Fibroblast of villous mesenchyme (primary cell): ENCODE results near the gene TNFSF15. TPM values are rescaled to one million over a fixed set of nuclear protein-coding genes. Genes with fewer than 3 reads are reported as not detected.

Experiments used
- DNase-seq: peaks from one replicate; pipeline ENCODE4 v3.0.0-alpha.2; 2010; ENCODE audit warnings: low read depth
- H3K4me3 ChIP-seq: 2 replicates; pipeline ENCODE4 v1.5.1; 2011; ENCODE audit warnings: low read depth, mild to moderate bottlenecking, low read length
- total RNA-seq: library from RNA; depleted of rRNA; stranded (reverse); fragments of >200 nt; gene quantifications from 2 replicates; pipeline ENCODE4 v1.2.3, GENCODE V29; 2012
- TF ChIP-seq, protein P1 (sequence below): IDR thresholded peaks from 2 replicates; pipeline ENCODE4 v1.5.1; 2012; ENCODE audit warnings: low read depth, mild to moderate bottlenecking, low read length; ENCODE audit not compliant: insufficient read depth

Gene TNFSF15
- total RNA-seq, 1 donor = 5.6 TPM

GRCh38 chr9:114826431-114826830, 20.6 kb upstream of the TNFSF15 start:
- no peak for DNase-seq
- H3K4me3 ChIP-seq = no peak overlapping the region
- TF ChIP-seq, protein P1, sequence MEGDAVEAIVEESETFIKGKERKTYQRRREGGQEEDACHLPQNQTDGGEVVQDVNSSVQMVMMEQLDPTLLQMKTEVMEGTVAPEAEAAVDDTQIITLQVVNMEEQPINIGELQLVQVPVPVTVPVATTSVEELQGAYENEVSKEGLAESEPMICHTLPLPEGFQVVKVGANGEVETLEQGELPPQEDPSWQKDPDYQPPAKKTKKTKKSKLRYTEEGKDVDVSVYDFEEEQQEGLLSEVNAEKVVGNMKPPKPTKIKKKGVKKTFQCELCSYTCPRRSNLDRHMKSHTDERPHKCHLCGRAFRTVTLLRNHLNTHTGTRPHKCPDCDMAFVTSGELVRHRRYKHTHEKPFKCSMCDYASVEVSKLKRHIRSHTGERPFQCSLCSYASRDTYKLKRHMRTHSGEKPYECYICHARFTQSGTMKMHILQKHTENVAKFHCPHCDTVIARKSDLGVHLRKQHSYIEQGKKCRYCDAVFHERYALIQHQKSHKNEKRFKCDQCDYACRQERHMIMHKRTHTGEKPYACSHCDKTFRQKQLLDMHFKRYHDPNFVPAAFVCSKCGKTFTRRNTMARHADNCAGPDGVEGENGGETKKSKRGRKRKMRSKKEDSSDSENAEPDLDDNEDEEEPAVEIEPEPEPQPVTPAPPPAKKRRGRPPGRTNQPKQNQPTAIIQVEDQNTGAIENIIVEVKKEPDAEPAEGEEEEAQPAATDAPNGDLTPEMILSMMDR = no peak

- H3K4me3 ChIP-seq = no peak overlapping the region
- no peak for DNase-seq
- TF ChIP-seq, protein P1 = no peak
Observed at GRCh38 chr9:114825126-114825795, 19.4 kb upstream of the TNFSF15 start.

GRCh38 chr9:114824110-114824509, 18.3 kb upstream of the TNFSF15 start:
- H3K4me3 ChIP-seq = no peak overlapping the region
- DNase-seq = peak; percentile 50
- TF ChIP-seq, protein P1 = no peak

GRCh38 chr9:114823441-114823840, 17.6 kb upstream of the TNFSF15 start:
- TF ChIP-seq, protein P1 = no peak
- peak; percentile 53 for DNase-seq
- H3K4me3 ChIP-seq = no peak overlapping the region

DNA sequence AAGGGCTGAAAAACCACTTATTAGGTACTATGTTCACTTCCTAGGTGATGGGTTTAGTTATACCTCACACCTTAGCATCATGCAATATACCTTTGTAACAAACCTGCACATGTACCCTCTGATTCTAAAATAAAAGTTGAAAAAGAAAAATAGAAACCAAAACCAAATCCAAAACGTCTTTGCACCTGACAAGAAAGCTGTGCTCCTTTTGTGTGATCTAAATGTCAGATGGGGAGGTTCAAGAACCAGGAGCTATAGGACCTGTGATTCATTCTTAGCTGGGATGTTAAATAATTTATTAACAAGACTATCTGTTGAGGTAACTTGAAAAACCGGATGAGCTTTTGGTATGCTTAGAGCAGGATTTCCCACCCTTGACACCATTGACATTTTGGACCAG, 16.9 kb upstream of the TNFSF15 start:
- DNase-seq = no peak
- H3K4me3 ChIP-seq = no peak overlapping the region
- TF ChIP-seq, protein P1 = no peak

GRCh38 chr9:114820776-114821501, 15.1 kb upstream of the TNFSF15 start:
- peak; percentile 43 for DNase-seq
- H3K4me3 ChIP-seq = no peak overlapping the region
- TF ChIP-seq, protein P1 = no peak
